ENCODE measurements around the gene EPSTI1.

Gene EPSTI1

DNA sequence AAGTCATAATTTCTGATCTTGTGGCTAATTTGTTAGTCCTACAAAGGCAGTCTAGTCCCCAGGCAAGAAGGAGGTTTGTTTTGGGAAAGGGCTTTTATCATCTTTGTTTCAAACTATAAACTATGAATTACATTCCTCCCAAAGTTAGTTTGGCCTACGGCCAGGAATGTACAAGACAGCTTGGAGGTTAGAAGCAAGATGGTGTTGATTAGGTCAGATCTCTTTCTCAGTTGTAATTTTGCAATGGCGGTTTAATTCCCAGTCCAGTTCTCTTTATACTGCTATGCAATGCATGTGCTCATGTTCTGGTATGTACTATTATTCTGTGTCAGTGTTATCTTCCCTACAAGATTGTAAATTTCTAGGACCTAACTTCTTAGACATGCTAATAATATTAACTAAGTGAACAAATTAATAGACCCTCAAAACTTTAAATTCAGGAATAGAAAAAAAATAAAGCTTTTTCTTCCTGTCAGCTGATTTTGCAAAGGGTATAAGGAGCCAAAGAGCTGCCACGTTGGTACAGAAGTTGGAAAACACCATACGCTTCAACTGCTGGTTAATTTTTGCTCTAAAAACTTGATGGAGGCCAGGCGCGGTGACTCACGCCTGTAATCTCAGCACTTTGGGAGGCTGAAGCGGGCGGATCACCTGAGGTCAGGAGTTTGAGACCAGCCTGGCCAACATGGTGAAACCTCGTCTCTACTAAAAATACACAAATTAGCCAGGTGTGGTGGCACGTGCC lies 30.1 kb upstream of the EPSTI1 start:
- H3K9me3 ChIP-seq (ENCODE audit: low read length), result no peaks in the 10 kb centered on the region
- no peaks in the 10 kb centered on the region for H3K36me3 ChIP-seq (ENCODE audit: insufficient read depth, low read length)

GRCh38 chr13:43020794-43021193 lies 28.8 kb upstream of the EPSTI1 start:
- H2AFZ ChIP-seq (ENCODE audit: low read depth, low read length), result no peak overlapping the region
- no peaks in the 10 kb centered on the region for H3K36me3 ChIP-seq (ENCODE audit: insufficient read depth, low read length)
- peaks cover 2% of the 10 kb centered on the region for H3K27me3 ChIP-seq (ENCODE audit: insufficient read depth, low read length)
- H3K4me1 ChIP-seq (ENCODE audit: insufficient read depth, low read length), result no peaks in the 10 kb centered on the region
- H3K4me3 ChIP-seq (ENCODE audit: low read length), result no peak overlapping the region
- H3K9me3 ChIP-seq (ENCODE audit: low read length), result no peaks in the 10 kb centered on the region

More for the DNA sequence above, 30.1 kb upstream of the EPSTI1 start:
- no peak overlapping the region for H3K4me3 ChIP-seq (ENCODE audit: low read length)
- H3K4me1 ChIP-seq (ENCODE audit: insufficient read depth, low read length), result no peaks in the 10 kb centered on the region
- peaks cover 2% of the 10 kb centered on the region for H3K27me3 ChIP-seq (ENCODE audit: insufficient read depth, low read length)
- no peak overlapping the region for H2AFZ ChIP-seq (ENCODE audit: low read depth, low read length)

DNA sequence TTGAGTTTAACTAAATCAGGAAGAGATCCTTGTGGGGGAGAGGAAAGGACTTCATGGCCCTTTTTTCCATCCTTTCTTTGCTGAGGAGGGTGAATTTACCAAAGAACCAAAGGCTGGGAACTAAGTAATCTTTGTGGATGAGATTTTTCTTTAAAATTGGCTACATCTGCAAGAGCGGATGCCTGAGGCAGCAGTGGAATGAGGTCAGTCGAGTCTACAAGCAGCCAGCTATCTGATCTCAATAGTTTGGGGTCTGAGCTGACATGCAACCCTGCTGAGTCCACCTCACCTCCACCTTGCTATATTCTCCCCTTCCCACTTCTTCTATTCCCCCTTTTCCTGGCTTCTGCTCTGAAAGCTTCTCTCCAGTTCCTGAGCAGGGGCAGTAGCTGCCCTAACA lies 27.8 kb upstream of the EPSTI1 start:
- Histone ChIP-seq H3K27me3 (ENCODE audit: insufficient read depth, low read length) (peaks cover 2% of the 10 kb centered on the region), H3K4me3 (ENCODE audit: low read length) (no peak overlapping the region), H3K9me3 (ENCODE audit: low read length) (no peaks in the 10 kb centered on the region), H3K36me3 (ENCODE audit: insufficient read depth, low read length) (no peaks in the 10 kb centered on the region), H3K4me1 (ENCODE audit: insufficient read depth, low read length) (no peaks in the 10 kb centered on the region), H2AFZ (ENCODE audit: low read depth, low read length) (no peak overlapping the region)

DNA sequence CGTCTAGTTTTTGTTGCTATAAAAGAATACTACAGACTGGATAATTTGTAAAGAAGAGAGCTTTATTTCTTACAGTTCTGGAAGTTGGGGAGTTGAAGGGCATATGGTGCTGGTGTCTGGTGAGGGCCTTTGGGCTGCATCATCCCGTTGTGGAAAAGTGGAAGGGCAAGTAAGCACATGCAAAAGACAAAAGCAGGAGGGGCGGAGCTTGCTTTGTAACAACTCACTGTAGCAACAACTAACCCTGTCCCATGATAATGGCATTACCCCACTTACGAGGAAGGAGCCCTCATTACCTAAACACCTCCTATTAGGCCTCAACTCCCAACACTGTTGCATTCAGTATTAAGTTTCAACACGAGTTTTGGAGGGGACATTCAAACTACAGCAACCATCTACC lies 24.2 kb upstream of the EPSTI1 start:
- Histone ChIP-seq H2AFZ (ENCODE audit: low read depth, low read length) (no peak overlapping the region), H3K27me3 (ENCODE audit: insufficient read depth, low read length) (peaks cover 2% of the 10 kb centered on the region), H3K4me1 (ENCODE audit: insufficient read depth, low read length) (no peaks in the 10 kb centered on the region), H3K9me3 (ENCODE audit: low read length) (no peaks in the 10 kb centered on the region), H3K4me3 (ENCODE audit: low read length) (no peak overlapping the region), H3K36me3 (ENCODE audit: insufficient read depth, low read length) (no peaks in the 10 kb centered on the region)

GRCh38 chr13:43014162-43014561 lies 22.1 kb upstream of the EPSTI1 start:
- Histone ChIP-seq H3K36me3 (ENCODE audit: insufficient read depth, low read length) (no peaks in the 10 kb centered on the region), H2AFZ (ENCODE audit: low read depth, low read length) (no peak overlapping the region), H3K9me3 (ENCODE audit: low read length) (no peaks in the 10 kb centered on the region), H3K4me1 (ENCODE audit: insufficient read depth, low read length) (no peaks in the 10 kb centered on the region), H3K27me3 (ENCODE audit: insufficient read depth, low read length) (no peaks in the 10 kb centered on the region), H3K4me3 (ENCODE audit: low read length) (no peak overlapping the region)

GRCh38 chr13:43009506-43009905 lies 17.5 kb upstream of the EPSTI1 start:
- Histone ChIP-seq H3K27me3 (ENCODE audit: insufficient read depth, low read length) (no peaks in the 10 kb centered on the region), H3K4me3 (ENCODE audit: low read length) (no peak overlapping the region), H3K9me3 (ENCODE audit: low read length) (no peaks in the 10 kb centered on the region), H2AFZ (ENCODE audit: low read depth, low read length) (no peak overlapping the region), H3K4me1 (ENCODE audit: insufficient read depth, low read length) (peaks cover 15% of the 10 kb centered on the region), H3K36me3 (ENCODE audit: insufficient read depth, low read length) (no peaks in the 10 kb centered on the region)

DNA sequence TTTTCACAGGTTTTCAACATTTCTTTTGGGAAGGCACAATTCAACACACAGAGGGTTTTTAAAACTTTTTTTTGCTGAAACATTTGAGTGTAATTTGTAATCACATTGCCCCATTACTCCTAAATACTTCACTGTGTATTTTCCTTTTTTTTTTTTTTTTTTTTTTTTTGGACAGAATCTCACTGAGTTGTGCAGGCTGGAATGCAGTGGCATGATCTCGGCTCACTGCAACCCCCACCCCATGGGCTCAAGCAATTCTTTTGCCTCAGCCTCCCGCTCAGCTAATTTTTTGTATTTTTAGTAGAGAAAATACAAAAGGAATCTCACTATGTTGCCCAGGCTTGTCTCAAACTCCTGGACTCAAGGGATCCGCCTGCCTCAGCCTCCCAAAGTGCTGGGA lies 16.6 kb upstream of the EPSTI1 start:
- H3K36me3 ChIP-seq (ENCODE audit: insufficient read depth, low read length), result no peaks in the 10 kb centered on the region
- H3K9me3 ChIP-seq (ENCODE audit: low read length), result no peaks in the 10 kb centered on the region
- no peak overlapping the region for H3K4me3 ChIP-seq (ENCODE audit: low read length)
- H2AFZ ChIP-seq (ENCODE audit: low read depth, low read length), result no peak overlapping the region
- peaks cover 15% of the 10 kb centered on the region for H3K4me1 ChIP-seq (ENCODE audit: insufficient read depth, low read length)
- H3K27me3 ChIP-seq (ENCODE audit: insufficient read depth, low read length), result no peaks in the 10 kb centered on the region

GRCh38 chr13:43006893-43007631 lies 15.0 kb upstream of the EPSTI1 start:
- Histone ChIP-seq H3K27me3 (ENCODE audit: insufficient read depth, low read length) (no peaks in the 10 kb centered on the region), H3K4me1 (ENCODE audit: insufficient read depth, low read length) (peaks cover 15% of the 10 kb centered on the region), H3K36me3 (ENCODE audit: insufficient read depth, low read length) (no peaks in the 10 kb centered on the region), H3K4me3 (ENCODE audit: low read length) (no peak overlapping the region), H3K9me3 (ENCODE audit: low read length) (no peaks in the 10 kb centered on the region), H2AFZ (ENCODE audit: low read depth, low read length) (no peak overlapping the region)

- Histone ChIP-seq H3K27me3 (ENCODE audit: insufficient read depth, low read length) (no peaks in the 10 kb centered on the region), H3K36me3 (ENCODE audit: insufficient read depth, low read length) (no peaks in the 10 kb centered on the region), H3K9me3 (ENCODE audit: low read length) (no peaks in the 10 kb centered on the region), H3K4me1 (ENCODE audit: insufficient read depth, low read length) (peaks cover 15% of the 10 kb centered on the region), H2AFZ (ENCODE audit: low read depth, low read length) (no peak overlapping the region), H3K4me3 (ENCODE audit: low read length) (no peak overlapping the region)
Measured at GRCh38 chr13:43005460-43006236, 13.6 kb upstream of the EPSTI1 start.

DNA sequence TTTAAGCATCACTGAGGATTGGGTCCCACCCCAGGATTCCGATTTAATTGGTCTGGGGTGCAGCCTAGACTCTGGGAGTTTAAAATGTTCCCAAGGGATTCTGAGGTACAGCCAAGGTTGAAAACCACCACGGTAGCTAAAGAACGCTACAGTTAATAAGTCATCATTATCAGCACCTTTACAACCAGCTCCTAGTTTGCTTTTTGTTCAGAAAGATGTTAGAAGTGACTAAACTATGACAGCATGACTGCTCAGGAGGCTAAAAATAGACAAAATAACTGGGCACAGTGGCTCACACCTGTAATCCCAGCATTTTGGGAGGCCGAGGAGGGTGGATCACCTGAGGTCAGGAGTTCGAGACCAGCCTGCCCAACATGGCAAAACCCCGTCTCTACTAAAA lies 11.7 kb upstream of the EPSTI1 start:
- H3K4me3 ChIP-seq (ENCODE audit: low read length), result no peak overlapping the region
- H2AFZ ChIP-seq (ENCODE audit: low read depth, low read length), result no peak overlapping the region
- no peaks in the 10 kb centered on the region for H3K9me3 ChIP-seq (ENCODE audit: low read length)
- H3K36me3 ChIP-seq (ENCODE audit: insufficient read depth, low read length), result no peaks in the 10 kb centered on the region
- no peaks in the 10 kb centered on the region for H3K27me3 ChIP-seq (ENCODE audit: insufficient read depth, low read length)
- peaks cover 15% of the 10 kb centered on the region for H3K4me1 ChIP-seq (ENCODE audit: insufficient read depth, low read length)

DNA sequence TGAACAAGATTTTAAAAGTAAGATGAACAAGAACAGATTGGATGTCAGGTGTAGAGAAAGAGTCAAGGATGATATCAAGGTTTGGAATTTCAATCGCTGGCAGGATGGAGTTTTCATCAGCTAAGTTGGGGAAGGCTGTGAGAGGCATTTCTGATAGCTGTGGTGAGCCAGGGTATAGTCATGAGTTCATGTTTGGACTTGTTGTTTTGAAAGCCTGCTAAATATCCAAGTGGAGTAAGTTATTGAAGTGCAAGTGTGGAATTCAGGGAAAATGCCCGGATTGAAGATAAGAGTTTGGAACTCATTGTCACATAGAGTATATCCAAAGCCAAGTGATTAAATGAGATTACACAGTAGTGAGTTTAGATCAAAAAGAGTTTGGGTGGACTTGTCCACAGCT lies 11.0 kb upstream of the EPSTI1 start:
- Histone ChIP-seq H3K4me3 (ENCODE audit: low read length) (no peak overlapping the region), H3K4me1 (ENCODE audit: insufficient read depth, low read length) (peaks cover 15% of the 10 kb centered on the region), H3K36me3 (ENCODE audit: insufficient read depth, low read length) (no peaks in the 10 kb centered on the region), H3K9me3 (ENCODE audit: low read length) (no peaks in the 10 kb centered on the region), H2AFZ (ENCODE audit: low read depth, low read length) (no peak overlapping the region), H3K27me3 (ENCODE audit: insufficient read depth, low read length) (no peaks in the 10 kb centered on the region)

GRCh38 chr13:43002021-43002420 lies 10.0 kb upstream of the EPSTI1 start:
- no peaks in the 10 kb centered on the region for H3K9me3 ChIP-seq (ENCODE audit: low read length)
- no peaks in the 10 kb centered on the region for H3K36me3 ChIP-seq (ENCODE audit: insufficient read depth, low read length)
- H3K4me1 ChIP-seq (ENCODE audit: insufficient read depth, low read length), result peaks cover 15% of the 10 kb centered on the region
- H3K27me3 ChIP-seq (ENCODE audit: insufficient read depth, low read length), result no peaks in the 10 kb centered on the region
- no peak overlapping the region for H2AFZ ChIP-seq (ENCODE audit: low read depth, low read length)
- H3K4me3 ChIP-seq (ENCODE audit: low read length), result no peak overlapping the region

DNA sequence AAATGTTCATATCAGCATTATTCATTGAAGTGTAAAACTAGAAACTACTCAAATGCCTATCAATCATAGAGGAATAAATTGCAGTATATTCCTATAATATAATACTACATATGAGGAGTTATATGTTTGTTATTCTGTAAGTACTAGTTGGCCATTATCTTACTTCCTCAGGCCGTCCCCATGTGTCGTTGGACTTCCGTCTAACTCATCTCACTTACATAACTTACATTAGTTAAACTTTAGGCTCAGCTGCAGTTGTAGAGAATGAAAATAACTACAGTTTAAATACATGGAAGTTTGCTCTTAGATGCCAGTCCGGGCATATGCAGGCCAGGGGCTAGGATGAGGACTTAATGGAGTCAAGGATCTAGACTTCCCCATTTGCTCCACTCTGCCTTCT lies 8.6 kb upstream of the EPSTI1 start:
- Histone ChIP-seq H3K9me3 (ENCODE audit: low read length) (no peaks in the 10 kb centered on the region), H3K27me3 (ENCODE audit: insufficient read depth, low read length) (no peaks in the 10 kb centered on the region), H3K36me3 (ENCODE audit: insufficient read depth, low read length) (no peaks in the 10 kb centered on the region), H2AFZ (ENCODE audit: low read depth, low read length) (no peak overlapping the region), H3K4me1 (ENCODE audit: insufficient read depth, low read length) (peaks cover 8% of the 10 kb centered on the region), H3K4me3 (ENCODE audit: low read length) (no peak overlapping the region)
